Right ventricle myocardium inferior (tissue), 1 donor: ENCODE measurements around the gene UBXN6. TPM values are rescaled to one million over a fixed set of nuclear protein-coding genes. Genes with fewer than 3 reads are reported as not detected.

Experiments used
- ATAC-seq: fragments of 200-7000 bp; cut with Tn5 transposase; one replicate; pipeline ENCODE4 v1.9.1; 2020; ENCODE audit warnings: mild to moderate bottlenecking, moderate library complexity
- DNase-seq: peaks from one replicate; pipeline ENCODE4 v3.0.0; 2021; ENCODE audit errors: missing footprints
- intact Hi-C: fragments of 100-400 bp; cut with DNase I; formaldehyde crosslinking; loops from one replicate; pipeline ENCODE4 v1.11.0; 2022
- long read RNA-seq: library from polyadenylated mRNA; unstranded; transcript quantifications from one replicate; pipeline ENCODE4 v2.0.0, GENCODE V29; 2021
- total RNA-seq: library from RNA; stranded (reverse); fragmentation: NEBNext Ultra II Directional; extraction: Animal tissue kit (Norgen Biotek cat#: 25700); gene quantifications from one replicate; pipeline ENCODE4 v1.2.1, GENCODE V29; 2021
- donor health status: DM: no; HTN: yes; CAD: no; lungs with severe emphysema.

Gene UBXN6, protein sequence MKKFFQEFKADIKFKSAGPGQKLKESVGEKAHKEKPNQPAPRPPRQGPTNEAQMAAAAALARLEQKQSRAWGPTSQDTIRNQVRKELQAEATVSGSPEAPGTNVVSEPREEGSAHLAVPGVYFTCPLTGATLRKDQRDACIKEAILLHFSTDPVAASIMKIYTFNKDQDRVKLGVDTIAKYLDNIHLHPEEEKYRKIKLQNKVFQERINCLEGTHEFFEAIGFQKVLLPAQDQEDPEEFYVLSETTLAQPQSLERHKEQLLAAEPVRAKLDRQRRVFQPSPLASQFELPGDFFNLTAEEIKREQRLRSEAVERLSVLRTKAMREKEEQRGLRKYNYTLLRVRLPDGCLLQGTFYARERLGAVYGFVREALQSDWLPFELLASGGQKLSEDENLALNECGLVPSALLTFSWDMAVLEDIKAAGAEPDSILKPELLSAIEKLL
- total RNA-seq = 119 TPM
- long read RNA-seq, full-length matches to known transcripts = 16 of 33 reads
- long read RNA-seq, partial matches to known transcripts = 13 of 33 reads
- long read RNA-seq, other reads (novel, unspliced or antisense) = 4 of 33 reads

DNA sequence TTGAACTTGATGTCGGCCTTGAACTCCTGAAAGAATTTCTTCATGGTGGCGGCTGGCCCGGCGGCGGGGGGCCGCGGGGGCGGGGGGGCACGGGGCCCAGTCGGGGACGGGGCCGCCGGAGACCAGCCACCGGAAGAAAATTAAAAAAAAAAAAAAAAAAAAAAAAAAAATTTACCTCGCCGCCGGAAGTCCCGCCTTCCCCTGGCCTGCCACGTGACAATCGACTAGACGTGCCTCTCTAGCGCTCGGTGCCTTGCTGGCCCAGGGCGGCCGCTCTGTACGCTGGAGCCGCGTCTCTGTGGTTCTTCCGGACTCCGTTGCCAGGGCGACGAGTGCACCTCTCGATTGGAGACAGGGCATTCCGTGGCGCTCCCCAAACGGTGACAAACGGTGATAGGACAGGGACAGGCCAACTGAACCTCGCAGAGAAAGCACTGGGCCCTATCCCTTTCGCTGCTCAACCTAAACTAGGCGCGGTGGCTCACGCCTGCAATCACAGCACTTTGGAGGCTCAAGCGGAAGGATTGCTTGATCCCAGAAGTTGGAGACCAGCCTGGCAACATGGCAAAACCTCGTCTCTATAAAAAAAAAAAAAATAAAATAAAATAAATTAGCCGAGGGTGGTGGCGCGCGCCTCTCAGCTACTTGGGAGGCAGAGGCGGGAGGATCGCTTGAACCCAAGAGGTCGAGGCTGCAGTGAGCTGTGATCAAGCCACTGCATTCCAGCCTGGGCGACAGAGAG lies at the start of gene UBXN6:
TSS of gene UBXN6 (minus strand) at position 141 of the 742 bp plus-strand sequence. CDS start at position 44, 97 bp downstream.
- ATAC-seq (peak; percentile 93), DNase-seq (peak; percentile 100)
- intact Hi-C loops = no loop called here

DNA sequence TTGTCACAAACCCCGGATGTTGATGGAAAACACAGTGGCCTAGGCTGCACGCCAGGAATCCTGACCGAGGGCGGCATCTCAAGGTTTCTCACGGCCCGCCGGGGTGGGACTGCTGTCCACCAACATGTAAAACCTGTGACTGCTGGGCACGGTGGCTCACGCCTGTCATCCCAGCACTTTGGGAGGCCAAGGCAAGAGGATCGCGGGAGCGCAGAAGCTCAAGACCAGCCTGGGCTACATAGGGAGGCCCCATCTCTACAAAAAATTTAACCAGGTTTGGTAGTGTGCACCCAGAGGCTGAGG lies 49.5 kb upstream of the UBXN6 start:
- intact Hi-C loops = no loop called here
- no peak for DNase-seq
- ATAC-seq = no peak

DNA sequence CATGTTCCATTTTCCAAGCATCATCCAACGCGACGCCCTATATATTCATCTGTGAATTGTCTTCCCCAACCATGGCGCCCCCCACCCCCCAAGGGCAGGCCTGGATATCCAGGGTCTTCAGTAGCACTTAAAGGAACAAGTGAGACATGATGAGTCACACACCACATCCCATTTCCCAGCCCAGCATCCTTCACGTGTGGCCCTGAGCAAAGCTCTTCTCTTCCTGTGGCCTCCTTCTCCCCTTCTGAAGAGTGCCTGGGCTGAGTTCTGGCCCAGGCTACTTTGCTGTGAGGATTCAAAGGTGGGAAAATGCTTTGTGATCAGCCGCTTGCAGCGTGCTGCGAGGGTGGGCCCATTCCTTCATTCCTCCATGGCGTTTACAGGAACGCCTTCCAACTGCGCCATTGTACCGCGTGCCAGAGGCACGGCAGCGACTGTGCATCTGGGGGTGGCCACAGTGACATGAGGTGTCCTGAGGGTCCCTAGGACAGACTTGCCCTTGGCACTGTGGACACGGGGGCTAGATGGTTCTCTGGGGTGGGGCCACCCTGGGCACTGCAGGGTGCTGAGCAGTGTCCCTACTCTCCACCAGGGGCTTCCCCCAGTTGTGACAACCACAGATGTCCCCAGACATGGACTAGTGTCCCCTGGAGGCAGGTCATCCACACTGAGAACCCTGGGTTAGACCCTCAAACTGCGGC lies 49.0 kb upstream of the UBXN6 start:
- DNase-seq (no peak), ATAC-seq (no peak)
- intact Hi-C loops = no loop called here

DNA sequence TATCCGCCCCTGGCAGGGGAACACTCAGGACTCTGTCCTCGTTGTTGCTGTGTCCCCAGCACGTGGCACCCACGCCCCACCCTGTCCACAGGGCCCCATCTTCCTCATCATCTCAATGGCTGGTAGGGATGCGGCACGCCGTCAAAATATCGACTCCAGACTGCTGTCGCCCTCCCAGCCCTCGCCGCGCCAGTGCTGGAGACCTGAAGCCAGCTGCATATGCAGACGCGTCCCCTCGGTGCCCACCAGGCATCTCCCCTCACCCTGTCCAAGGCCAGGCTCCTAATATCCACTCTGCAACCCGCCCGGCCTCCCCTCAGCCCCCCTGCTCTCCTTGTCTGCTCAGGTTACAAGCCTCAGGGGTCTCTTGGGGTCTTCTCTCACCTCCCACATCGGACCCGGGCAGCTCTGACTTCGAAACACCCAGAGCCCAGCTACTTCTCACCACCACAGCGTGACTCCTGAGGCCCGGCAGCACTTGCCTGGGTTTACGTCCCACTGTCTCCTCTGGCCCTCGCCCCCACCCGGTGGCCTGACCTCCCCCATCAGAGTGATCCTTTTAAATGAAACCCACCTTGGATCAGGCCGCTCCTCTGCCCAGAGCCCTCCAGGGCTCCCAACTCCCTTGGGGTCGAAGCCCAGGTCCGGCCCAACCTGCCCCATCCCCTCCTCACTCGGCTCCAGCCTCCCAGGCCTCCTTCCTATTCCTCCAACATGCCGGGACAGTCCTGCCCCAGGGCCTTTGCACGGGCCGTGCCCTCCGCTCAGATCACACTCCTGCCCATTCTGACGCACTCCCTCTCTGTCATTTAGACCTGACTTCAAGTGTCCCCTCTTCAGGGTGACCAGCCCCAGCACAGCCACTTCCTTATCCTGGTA lies 48.2 kb upstream of the UBXN6 start:
- DNase-seq = no peak
- ATAC-seq = no peak
- intact Hi-C loops = no loop called here

DNA sequence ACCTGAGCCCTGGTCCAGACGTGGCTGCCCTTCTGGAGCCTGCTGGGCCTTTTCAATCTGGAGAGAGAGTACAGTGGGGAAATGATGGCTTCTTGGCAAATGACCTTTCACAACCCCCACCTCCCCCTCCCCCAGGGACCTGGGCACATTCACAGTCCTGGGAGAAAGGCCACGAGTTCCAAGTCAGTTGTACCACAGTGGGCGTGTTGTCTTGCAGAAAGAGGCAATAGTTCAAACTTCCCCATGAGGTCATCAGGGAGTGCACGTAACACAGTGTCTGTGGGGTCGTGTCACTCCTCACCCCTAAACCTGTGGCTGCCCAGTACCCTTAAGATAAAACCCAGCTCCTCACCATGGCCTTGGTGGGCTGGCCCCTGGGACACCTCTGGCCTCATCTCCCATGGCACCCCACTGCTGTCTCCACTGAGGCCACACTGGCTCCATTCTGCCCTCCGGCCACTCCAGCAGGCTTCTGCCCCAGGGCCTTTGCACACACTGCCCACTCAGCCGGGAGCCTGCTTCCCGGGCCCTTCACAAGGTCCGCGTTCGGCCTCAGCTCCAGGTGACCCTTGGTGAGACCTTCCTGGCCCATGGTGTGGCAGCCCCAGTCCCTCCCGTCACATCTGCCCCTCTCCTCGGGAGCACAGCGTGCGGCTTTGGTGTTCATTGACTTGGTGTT lies 47.4 kb upstream of the UBXN6 start:
- intact Hi-C loops = no loop called here
- DNase-seq = no peak
- ATAC-seq = no peak

DNA sequence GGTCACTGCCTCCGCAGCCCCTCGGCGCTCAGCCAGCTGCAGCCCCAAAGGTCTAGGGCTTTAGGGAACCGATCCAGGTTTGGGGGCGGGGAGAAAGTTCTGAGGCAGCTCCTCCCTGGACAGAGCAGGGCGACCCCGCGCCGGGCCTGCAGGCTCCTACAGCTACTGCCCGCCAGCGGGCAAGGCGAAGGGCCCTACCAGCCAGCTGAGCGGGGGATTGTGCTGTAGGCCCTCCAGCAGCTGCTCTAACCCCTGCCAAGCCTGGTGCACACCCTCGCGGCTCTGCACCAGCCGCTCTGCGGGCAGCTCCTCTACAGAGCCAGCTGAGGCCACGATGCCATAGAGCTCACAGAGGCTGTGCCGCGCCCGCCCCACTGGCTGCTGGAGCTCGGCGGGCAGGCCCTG lies 46.7 kb upstream of the UBXN6 start:
- intact Hi-C loops = no loop called here
- ATAC-seq (no peak), DNase-seq (no peak)

DNA sequence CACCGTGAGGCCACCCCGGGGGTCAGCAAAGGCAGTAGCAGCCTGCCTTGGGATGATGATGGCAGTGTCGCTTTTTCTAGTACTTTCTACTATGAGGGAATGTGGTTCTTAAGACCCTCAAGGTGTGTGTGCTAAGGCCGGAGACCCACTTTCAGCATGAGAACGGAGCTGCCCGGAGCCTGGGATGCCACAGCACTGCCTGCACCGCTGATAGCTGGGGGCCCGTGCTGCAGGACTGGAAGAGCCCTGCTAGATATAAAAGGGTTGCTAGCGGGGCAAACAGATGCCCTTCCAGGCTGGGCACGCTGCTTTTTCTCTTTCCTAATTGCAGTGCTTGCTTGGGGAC lies 46.2 kb upstream of the UBXN6 start:
- intact Hi-C loops = no loop called here
- DNase-seq = no peak
- ATAC-seq = no peak

DNA sequence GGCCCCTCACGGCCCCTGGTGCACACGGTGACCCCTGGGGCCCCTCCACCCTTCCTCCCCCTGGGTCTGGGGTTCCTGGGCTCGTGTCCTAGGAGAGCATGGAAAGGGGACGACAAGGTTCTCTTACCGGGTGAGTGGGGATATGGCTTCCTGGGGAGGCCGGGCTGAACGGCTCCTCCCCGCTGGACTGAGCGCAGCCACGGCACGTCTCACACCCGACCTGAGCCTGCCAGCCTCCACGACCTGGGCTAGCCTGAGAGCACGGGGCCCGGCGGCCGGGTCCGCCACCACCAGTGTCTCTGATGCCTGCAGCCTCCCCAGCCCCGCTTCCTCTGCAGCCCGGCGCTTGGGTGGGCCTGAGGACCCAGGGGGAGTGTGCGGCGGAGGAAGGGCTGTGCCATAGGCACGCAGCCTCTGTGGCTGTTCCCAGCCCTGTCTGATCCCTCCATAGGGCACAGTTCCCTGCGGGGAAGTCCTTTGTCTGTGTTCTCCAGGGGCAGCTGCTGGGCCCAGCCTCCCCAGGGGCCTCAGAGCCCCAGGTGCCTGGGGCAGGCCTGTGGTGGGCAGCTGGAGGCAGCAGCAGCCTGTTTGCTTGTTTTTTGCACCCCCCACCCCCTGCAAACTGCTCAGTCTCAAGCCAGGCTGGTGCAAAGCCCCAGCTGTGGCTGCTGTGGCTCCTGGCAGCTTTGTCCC lies 45.7 kb upstream of the UBXN6 start:
- ATAC-seq = peak; percentile 2
- no peak for DNase-seq
- intact Hi-C loops = no loop called here

DNA sequence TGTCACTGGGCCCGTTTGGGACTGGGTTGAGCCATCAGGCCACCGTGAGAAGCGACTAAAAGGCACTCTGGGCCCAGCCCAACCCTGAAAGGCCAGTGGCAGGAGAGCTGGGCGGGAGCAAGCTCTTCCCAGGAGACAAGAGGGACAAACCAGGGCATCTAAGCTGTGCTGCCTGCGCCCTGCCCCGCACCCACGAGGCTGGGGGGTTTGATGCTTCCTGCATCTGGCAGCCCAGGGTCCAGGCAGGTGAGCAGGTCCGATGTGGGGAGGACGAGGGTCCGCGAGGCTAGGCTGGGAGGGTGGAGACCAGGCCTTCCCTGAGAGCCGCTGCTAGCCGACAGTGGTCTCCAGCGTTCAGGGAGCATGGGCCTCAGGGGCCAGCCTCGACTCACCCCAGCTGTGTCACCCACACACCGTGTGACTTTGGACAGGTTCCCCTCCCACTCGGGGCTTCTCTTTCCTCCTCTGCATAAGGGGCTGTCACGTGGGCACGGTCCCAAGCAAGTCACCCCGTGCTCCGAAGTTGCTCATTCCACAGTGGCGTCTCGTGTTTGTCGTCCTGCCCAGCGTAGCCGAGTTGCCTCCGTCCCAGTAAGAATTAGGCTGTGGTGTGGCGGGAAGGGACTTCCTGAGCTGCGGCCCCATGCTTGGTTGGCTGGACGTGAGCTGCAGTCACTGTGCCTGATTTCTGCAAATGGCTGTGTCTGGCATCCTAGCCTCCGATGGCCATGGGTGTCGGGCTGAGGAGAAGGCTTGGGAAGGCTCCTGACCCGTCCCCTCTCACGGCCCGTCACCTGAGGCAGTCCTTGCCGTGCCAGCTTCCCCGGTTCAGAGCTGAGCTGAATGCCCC lies 44.9 kb upstream of the UBXN6 start:
- ATAC-seq (no peak), DNase-seq (no peak)
- intact Hi-C loops = no loop called here

DNA sequence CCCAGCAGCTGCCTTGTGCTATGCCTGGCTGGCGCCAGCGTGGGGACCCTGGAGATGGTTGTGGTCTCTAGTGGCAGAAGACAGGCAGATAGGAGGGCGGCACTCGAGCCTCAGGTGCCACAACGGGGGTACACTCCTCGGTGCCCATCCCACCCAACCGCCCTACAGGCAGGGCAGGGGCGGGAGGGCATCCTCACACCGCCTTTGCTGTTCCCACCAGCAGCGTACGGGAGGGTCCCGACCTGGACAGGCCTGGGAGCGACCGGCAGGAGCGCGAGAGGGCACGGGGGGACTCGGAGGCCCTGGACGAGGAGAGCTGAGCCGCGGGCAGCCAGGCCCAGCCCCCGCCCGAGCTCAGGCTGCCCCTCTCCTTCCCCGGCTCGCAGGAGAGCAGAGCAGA lies 44.1 kb upstream of the UBXN6 start:
- intact Hi-C loops = no loop called here
- DNase-seq = no peak
- no peak for ATAC-seq

DNA sequence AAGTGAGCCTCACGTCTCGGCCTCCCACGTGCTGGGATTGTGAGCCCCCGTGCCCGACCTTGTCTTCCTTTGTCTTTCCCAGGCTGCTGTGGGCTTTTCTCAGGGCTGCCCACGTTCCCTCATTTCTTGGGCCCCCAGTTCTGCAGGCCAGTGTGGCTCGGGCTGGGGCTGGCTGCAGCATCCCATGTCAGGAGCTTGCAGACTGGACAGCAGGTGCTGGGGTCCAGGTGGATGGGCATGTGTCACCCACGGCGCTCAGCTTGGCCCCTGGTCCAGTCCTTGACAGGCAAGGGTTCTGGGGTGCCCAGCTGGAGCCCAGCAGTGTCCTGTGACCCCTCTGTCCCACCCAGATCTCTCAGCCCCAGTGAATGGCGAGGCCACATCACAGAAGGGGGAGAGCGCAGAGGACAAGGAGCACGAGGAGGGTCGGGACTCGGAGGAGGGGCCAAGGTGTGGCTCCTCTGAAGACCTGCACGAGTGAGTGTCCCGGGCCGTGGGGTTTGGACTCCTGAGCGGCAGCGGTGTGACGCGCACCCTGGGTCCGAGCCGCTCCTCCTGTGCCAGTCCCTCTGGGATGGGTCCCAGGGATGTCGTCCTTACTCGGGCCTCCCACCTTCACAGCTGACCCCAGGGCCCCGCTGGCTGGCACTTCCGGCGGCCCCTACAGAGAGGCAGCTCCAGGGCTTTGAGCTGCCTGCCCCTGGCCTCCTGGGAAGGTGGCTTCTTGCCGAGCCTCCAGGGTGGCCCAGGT lies 43.4 kb upstream of the UBXN6 start:
- ATAC-seq = peak; percentile 9
- no peak for DNase-seq
- intact Hi-C loops = no loop called here

DNA sequence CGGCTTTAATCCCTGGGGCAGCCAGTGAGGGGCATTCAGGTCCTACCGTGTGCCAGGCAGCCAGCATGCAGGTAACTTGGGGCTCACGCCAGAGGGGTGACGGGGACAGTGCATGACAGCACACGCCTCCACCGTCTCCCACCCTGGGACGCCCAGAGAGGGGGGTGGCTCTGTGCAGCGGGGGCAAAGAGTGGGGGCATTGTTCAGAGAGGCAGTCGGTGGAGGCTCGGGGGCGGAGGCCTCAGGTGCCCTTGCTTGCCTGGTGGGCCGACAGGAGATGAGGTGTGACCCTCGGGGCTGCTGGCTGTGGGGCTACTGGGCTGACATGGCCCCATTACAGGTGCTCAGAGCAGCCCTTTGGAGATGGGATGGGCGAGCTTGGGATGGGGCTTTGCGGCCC lies 42.3 kb upstream of the UBXN6 start:
- ATAC-seq (no peak), DNase-seq (no peak)
- intact Hi-C loops = no loop called here

DNA sequence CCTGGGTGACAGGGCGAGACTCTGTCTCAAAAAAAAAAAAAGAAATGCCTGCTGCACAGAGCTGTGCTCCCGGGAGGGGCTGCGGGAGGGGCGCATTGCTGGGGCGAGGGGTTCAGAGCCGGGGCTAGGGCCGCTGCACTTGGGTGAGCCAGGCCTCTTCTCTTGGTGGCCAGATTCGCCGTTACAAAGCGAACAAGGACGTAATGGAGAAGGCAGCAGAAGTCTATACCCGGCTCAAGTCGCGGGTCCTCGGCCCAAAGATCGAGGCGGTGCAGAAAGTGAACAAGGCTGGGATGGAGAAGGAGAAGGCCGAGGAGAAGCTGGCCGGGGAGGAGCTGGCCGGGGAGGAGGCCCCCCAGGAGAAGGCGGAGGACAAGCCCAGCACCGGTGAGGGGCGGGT lies 41.7 kb upstream of the UBXN6 start:
- ATAC-seq = no peak
- no peak for DNase-seq
- intact Hi-C loops = no loop called here

DNA sequence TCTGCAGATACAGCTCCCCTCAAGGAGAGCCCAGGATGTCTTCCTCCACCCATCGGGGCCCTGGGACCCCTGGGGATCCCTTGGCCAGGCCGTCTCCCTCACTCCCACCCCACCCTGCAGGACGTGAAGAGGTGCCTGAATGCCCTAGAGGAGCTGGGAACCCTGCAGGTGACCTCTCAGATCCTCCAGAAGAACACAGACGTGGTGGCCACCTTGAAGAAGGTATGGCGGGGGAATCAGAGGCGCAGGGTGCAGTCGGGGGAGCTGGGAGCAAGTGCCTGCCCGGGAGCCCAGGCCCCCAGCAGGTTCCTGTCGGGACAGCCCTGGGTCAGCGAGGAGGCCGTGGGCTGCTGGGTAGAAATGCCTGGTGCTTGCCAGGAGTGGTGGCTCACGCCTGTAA lies 41.1 kb upstream of the UBXN6 start:
- ATAC-seq (no peak), DNase-seq (no peak)
- intact Hi-C loops = no loop called here

DNA sequence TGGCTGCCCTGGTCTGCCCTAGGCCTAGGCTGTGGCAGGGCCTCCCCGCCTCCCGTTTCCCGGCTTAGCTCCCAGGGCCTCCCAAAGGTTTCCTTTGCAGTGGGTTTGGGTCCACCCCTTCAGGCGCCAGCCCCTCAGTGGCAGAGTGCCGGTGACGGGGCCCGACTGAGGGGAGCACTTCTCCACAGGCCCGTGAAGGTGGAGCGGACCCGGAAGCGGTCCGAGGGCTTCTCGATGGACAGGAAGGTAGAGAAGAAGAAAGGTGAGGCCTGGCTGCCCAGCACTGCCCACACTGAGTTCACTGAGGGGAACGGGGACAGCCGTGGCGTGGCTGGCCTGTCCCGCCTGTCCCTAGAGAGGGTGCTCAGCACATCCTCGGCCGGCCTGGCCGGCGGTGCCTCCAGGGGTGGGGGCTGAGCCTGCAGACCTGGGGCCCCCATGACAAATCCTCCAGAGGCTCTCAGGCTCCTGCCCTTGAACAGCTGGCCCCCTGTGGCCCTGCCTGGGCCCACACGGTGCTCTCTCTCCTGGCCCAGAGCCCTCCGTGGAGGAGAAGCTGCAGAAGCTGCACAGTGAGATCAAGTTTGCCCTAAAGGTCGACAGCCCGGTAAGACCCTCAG lies 40.3 kb upstream of the UBXN6 start:
- intact Hi-C loops = no loop called here
- ATAC-seq (no peak), DNase-seq (no peak)

DNA sequence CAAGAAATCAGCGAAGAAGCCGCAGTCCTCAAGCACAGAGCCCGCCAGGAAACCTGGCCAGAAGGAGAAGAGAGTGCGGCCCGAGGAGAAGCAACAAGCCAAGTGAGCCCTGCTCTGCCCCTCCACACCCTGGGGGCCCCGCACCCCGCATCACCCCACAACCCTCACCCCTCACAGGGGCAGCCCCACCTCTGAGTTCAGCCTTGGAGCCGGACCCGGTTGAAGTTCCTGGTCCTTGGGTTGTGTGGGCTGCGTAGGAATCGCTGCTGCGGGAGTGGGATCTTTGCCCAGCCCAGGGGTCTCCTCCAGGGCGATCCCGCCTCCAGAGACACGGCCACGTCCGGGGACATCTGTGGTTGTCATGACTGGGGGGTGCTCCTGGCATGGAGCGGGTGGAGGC lies 38.7 kb upstream of the UBXN6 start:
- intact Hi-C loops = no loop called here
- no peak for ATAC-seq

More for the DNA sequence above, 38.7 kb upstream of the UBXN6 start:
- DNase-seq = no peak
